Measurements from ENCODE around the gene FAM89B.
A peak's percentile ranks its signal among the peaks of the same experiment; 100 is the strongest.
"Not testable (repeated sequence)": the region's sequence is repeated elsewhere in the genome, so short reads cannot be mapped to it uniquely, and the experiment has no call there.

Gene FAM89B

GRCh38 chr11:65558002-65558929, 14.1 kb upstream of the FAM89B start, which contains the start of gene LTBP3:
Gene LTBP3, minus strand, starts transcription at chr11:65558359. Its CDS starts 400 bp downstream, at chr11:65557959.
- DNase-seq = peak; percentile 50

GRCh38 chr11:65558930-65559509, 13.3 kb upstream of the FAM89B start:
- DNase-seq = no peak

GRCh38 chr11:65559535-65559934, 12.8 kb upstream of the FAM89B start:
- no peak for DNase-seq

- DNase-seq = no peak
These were observed 12.3 kb upstream of the FAM89B start for GRCh38 chr11:65559951-65560537.

- DNase-seq = no peak
These were observed 11.6 kb upstream of the FAM89B start for GRCh38 chr11:65560555-65561418.

- no peak for DNase-seq
These were observed 10.3 kb upstream of the FAM89B start for GRCh38 chr11:65562020-65562419.

GRCh38 chr11:65562788-65563187, 9.6 kb upstream of the FAM89B start:
- no peak for DNase-seq

GRCh38 chr11:65563601-65564000, 8.7 kb upstream of the FAM89B start:
- DNase-seq = peak; percentile 49

GRCh38 chr11:65564879-65565559, 7.3 kb upstream of the FAM89B start:
- DNase-seq = not testable (repeated sequence)

- peak; percentile 19 for DNase-seq
These were observed 6.5 kb upstream of the FAM89B start for GRCh38 chr11:65565624-65566453.

- no peak for DNase-seq
These were observed 3.0 kb upstream of the FAM89B start for GRCh38 chr11:65569164-65569972.

- DNase-seq = peak; percentile 99
These were observed 2.1 kb upstream of the FAM89B start, which contains the start of gene ZNRD2 for GRCh38 chr11:65569973-65570918. Gene ZNRD2, plus strand, starts transcription at chr11:65570477. Its CDS starts 15 bp downstream, at chr11:65570492.

GRCh38 chr11:65571420-65571819, 918 bp upstream of the FAM89B start:
- no peak for DNase-seq

- DNase-seq = peak; percentile 12
These were observed 398 bp upstream of the FAM89B start for GRCh38 chr11:65571940-65572339.

GRCh38 chr11:65573391-65574079, 1.2 kb downstream of the FAM89B start:
- no peak for DNase-seq

GRCh38 chr11:65574109-65574810, 1.9 kb downstream of the FAM89B start:
- DNase-seq = peak; percentile 99

- no peak for DNase-seq
These were observed 2.7 kb downstream of the FAM89B start for GRCh38 chr11:65574811-65575567.
